Ureter (tissue), 1 donor: ENCODE data around the gene COL4A2. TPM values are rescaled to one million over a fixed set of nuclear protein-coding genes. Genes with fewer than 3 reads are reported as not detected.
"Not testable (repeated sequence)": the region's sequence is repeated elsewhere in the genome, so short reads cannot be mapped to it uniquely, and the experiment has no call there.

Experiments used
- DNase-seq: peaks from one replicate; pipeline ENCODE4 v3.0.0-alpha.2; 2020; ENCODE audit warnings: low spot score
- total RNA-seq: library from RNA; stranded (reverse); gene quantifications from one replicate; pipeline ENCODE4 v1.2.4, GENCODE V29; 2023
- donor health status: DM: yes; HTN: yes; CAD: no.

Gene COL4A2
- total RNA-seq, 1 donor from 2014 or later, result 227 TPM

- DNase-seq, result no peak
These were observed 131.7 kb downstream of the COL4A2 start for GRCh38 chr13:110438776-110439175.

GRCh38 chr13:110440946-110441731 lies 134.1 kb downstream of the COL4A2 start:
- DNase-seq, result no peak

- no peak for DNase-seq
These were observed 136.0 kb downstream of the COL4A2 start for GRCh38 chr13:110442930-110443621.

- no peak for DNase-seq
These were observed 136.6 kb downstream of the COL4A2 start for GRCh38 chr13:110443622-110444225.

- no peak for DNase-seq
These were observed 137.2 kb downstream of the COL4A2 start for GRCh38 chr13:110444226-110444653.

GRCh38 chr13:110445183-110445582 lies 138.1 kb downstream of the COL4A2 start:
- DNase-seq, result no peak

- DNase-seq, result no peak
These were observed 138.9 kb downstream of the COL4A2 start for GRCh38 chr13:110445722-110446574.

GRCh38 chr13:110446575-110446890 lies 139.4 kb downstream of the COL4A2 start:
- DNase-seq, result no peak

GRCh38 chr13:110447058-110447511 lies 140.0 kb downstream of the COL4A2 start:
- DNase-seq, result no peak

- no peak for DNase-seq
These were observed 140.7 kb downstream of the COL4A2 start for GRCh38 chr13:110447801-110448200.

GRCh38 chr13:110448230-110448629 lies 141.1 kb downstream of the COL4A2 start:
- DNase-seq, result no peak

GRCh38 chr13:110448677-110449076 lies 141.6 kb downstream of the COL4A2 start:
- no peak for DNase-seq

GRCh38 chr13:110449219-110450015 lies 142.3 kb downstream of the COL4A2 start:
- no peak for DNase-seq

- DNase-seq, result no peak
These were observed 143.2 kb downstream of the COL4A2 start for GRCh38 chr13:110450016-110450900.

GRCh38 chr13:110450941-110451730 lies 144.1 kb downstream of the COL4A2 start:
- no peak for DNase-seq

- not testable (repeated sequence) for DNase-seq
These were observed 146.0 kb downstream of the COL4A2 start for GRCh38 chr13:110453091-110453490.

GRCh38 chr13:110453797-110454196 lies 146.7 kb downstream of the COL4A2 start:
- DNase-seq, result no peak

- DNase-seq, result no peak
These were observed 147.3 kb downstream of the COL4A2 start for GRCh38 chr13:110454227-110454859.

GRCh38 chr13:110454956-110455355 lies 147.9 kb downstream of the COL4A2 start:
- DNase-seq, result no peak
